LNCaP clone FGC (cell line): ENCODE data around the gene LRP1-AS.

Source experiments
- DNase-seq: peaks from one replicate; pipeline ENCODE4 v3.0.0-alpha.2; 2011; ENCODE audit warnings: low read depth
- H3K4me3 ChIP-seq: 2 replicates; pipeline ENCODE4 v1.5.1; 2011; ENCODE audit warnings: mild to moderate bottlenecking, low read depth, low read length, control low read depth
- TF ChIP-seq, protein P1 (sequence below): IDR thresholded peaks from 2 replicates; pipeline ENCODE4 v1.5.1; 2012; ENCODE audit warnings: mild to moderate bottlenecking; ENCODE audit not compliant: control insufficient read depth, insufficient read depth; ENCODE audit errors: extremely low read depth

Gene LRP1-AS

DNA sequence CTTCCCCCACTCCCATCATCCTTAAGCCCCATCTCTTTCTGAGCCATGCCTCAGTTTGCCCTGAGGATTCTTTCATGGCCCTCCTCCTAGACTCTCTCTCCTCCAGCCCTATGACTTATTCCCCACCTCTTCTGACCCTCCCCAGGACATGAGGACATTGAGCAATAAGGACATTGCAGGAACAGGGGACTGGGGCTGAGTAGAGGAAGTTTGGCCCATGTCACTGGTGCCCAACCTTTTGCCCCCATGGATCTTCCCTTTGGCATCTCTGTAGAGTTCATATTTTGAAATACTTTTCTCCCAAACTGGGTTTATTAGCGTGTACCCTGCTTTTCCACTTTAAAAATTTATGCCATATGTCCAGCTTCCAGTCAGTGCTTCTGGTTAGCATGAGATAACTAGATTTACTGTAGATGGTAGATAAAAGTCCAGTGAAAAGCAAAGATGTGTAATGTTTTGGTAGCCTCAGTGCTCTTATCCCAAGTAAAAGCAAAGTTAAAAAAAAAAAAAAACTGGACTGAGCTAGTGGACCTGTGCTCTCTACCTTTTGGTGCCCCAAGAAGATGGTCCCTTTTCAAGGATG, 6.1 kb upstream of the LRP1-AS start:
- no peak overlapping the region for H3K4me3 ChIP-seq
- TF ChIP-seq, protein P1, sequence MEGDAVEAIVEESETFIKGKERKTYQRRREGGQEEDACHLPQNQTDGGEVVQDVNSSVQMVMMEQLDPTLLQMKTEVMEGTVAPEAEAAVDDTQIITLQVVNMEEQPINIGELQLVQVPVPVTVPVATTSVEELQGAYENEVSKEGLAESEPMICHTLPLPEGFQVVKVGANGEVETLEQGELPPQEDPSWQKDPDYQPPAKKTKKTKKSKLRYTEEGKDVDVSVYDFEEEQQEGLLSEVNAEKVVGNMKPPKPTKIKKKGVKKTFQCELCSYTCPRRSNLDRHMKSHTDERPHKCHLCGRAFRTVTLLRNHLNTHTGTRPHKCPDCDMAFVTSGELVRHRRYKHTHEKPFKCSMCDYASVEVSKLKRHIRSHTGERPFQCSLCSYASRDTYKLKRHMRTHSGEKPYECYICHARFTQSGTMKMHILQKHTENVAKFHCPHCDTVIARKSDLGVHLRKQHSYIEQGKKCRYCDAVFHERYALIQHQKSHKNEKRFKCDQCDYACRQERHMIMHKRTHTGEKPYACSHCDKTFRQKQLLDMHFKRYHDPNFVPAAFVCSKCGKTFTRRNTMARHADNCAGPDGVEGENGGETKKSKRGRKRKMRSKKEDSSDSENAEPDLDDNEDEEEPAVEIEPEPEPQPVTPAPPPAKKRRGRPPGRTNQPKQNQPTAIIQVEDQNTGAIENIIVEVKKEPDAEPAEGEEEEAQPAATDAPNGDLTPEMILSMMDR: no peak
- no peak for DNase-seq

DNA sequence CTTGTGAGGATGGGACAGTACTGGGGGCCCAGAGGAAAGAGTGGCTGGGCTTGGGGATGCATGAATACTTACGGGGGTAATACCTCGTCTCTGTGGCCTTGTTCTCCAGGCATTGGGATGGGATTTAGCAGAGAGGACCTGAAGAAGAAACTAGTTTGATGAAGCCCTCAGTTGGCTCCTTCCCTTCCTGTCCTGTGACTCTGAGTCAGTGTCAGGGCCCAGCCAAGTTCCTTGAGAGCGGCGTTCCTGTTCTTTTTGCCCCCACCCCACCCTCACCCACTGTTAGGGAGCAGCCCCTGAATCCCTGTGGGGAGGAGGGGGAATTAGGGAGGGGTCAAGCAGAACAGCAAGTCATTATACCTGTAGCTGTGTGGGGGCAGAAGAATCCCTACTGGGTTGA, 5.2 kb upstream of the LRP1-AS start:
- no peak overlapping the region for H3K4me3 ChIP-seq
- TF ChIP-seq, protein P1: no peak
- DNase-seq: no peak

DNA sequence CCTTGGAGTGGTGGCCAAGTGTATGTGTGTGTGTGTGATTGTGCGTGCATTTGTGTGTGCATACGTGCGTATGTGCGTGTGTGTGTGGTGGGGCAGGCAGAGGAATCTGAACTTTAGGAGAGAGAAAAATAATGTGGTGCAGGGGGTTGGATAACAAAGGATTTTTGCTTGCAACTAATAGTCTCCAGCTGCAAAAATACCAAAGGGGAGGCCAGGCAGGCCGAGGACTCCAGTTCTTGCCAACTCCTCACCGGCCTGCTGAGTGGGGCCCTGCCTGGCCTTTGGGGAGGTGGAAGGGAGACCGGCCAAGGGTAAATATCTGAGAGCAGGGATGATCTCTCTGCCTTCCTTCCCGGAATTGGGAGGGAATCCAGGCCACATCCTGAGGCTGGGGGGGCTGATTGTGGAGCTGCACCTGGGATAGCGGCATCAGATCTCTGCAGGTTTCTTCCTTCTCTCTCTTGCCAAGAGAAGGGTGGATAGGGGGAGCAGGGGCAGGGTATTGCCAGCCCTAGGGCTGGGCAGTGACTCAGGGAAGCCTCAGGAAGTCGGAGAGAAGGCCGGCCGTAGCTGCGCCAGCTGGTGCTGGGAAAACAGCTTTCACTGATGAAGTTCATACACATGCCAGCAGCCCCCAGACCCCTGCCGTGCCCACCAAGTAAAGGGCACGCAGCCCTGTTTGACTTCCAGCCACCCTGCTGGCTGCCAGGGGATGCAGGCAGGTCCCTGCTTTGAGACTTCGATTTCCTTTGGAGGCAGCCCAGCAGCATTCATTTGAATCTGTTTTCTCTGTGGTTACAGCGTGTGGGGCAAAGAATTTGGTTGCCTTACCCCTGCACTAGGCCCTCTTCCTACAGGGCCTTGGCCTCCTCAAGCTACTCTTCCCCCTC, 4.6 kb upstream of the LRP1-AS start:
- H3K4me3 ChIP-seq: no peak overlapping the region
- TF ChIP-seq, protein P1: no peak
- DNase-seq: no peak

DNA sequence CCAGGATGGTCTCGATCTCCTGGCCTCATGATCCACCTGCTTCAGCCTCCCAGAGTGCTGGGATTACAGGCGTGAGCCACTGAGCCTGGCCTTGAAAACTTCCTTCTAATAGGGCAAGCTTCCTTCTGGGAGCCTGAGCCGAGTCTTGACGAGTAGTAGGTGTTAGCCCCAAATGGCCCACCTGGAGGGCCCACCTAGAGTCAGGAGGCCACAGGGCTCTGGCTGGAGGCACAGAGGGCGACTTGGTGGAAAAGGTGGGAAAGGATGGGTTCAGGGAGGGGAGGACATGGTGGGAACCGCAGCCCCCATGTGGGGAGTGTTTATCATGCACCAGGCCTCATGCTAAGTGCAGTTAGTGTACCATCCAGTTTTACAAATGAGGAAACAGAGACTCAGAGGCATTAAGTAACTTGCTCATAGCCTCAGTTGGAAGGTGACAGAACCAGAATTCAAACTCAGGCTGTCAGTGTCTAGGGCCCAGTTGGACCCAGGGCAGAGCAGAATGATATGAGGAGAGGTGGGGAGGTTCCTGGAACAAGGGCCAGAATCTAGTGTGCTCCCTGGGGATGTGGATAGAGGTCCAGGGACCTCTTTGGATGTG, 3.1 kb upstream of the LRP1-AS start:
- H3K4me3 ChIP-seq: no peak overlapping the region
- TF ChIP-seq, protein P1: no peak
- no peak for DNase-seq

DNA sequence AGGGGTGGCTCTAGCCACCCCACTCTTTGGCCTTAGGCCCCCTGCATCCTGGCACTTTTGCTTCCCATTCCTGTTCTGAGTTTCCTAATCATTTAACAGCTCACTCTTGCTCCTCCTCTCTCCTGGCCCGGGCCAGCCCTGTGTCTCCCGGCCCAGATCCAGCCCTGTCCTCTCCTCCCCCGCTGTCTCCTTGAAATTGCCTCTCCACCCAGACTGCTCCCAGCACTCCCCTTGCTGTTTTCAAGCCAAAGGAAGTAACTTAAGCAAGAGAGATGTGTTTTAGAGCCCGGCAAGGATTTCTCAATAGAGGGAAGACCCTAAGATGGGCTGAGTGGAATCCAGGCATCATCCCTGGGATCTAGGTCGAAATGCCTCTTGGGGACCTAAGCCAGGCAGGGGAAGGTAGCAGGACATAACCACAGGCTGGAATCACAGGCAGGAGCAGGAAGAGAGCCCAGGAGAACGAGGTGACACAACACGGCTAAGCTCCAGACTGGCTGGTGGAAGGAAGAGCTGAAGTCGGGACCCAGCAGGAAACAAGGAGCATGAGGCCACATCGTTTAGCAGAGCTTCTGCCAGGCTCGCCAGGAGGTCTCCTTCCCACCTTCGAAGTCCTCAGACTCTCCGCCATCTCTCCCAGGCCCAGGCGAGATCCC, 2.0 kb upstream of the LRP1-AS start:
- no peak for DNase-seq
- TF ChIP-seq, protein P1: no peak
- H3K4me3 ChIP-seq: no peak overlapping the region

DNA sequence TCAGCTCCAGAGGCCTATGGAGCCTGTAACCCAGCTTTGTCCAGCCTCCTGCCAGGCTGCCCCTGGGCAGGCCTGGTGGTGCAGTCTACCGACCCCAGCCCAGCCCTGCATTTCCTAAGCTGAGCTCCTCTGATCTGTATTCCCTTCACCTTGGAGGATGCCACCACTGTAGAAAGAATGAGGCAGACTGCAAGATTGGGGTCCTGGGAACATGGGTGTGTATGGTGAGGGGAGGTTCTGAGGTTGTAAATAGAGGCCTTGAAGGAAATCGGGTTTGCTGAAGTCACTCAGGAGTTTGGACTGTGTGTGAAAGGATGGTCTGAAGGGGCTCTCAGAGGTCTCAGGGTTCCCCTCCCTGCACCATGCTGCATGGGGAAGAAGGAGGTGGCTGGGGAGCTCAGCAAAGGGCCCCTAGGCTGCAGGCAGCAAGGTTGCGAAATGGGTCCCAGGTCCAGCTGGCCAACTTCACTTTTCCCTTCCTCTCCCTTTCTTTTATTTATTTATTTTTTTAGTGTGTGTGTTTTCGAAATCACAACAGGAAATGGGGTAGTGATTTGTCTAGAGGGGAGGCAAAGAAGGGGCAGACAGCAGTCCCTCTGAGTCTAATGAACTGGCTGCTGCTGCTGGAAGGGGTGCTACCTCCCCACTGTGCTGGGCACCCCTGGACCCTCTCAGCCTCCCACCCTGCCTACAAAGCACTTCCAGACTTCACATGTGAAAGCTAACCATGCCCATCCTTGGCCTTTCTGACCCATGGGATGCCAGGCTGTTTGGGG, 1.2 kb upstream of the LRP1-AS start:
- H3K4me3 ChIP-seq: no peak overlapping the region
- DNase-seq: no peak
- TF ChIP-seq, protein P1: no peak
